ENCODE data around the gene ADAMTSL5.

- no peak for TF ChIP-seq EP300 (IDR thresholded peaks at IDR 0.05; ENCODE audit: borderline replicate concordance in 1 of 2, low read depth in 2 of 2, low read length in 2 of 2)
- TF ChIP-seq CTCF (IDR thresholded peaks at IDR 0.05; ENCODE audit: control extremely low read depth in 1 of 3, insufficient read depth in 1 of 3, low read depth in 1 of 3, low read length in 3 of 3) = peak; percentile 58 to 84 (median 77)
- TF ChIP-seq CTBP2 (IDR thresholded peaks at IDR 0.05; ENCODE audit: borderline replicate concordance, insufficient read depth, insufficient read length, low read length) = peak; percentile 64
- TF ChIP-seq GTF2F1 (IDR thresholded peaks at IDR 0.05; ENCODE audit: borderline replicate concordance, low read depth, low read length) = no peak
- no peak for TF ChIP-seq POLR2A (IDR thresholded peaks at IDR 0.05; ENCODE audit: control extremely low read depth in 1 of 2, low read depth in 2 of 2, low read length in 2 of 2)
- no peak for TF ChIP-seq JUND (IDR thresholded peaks at IDR 0.05; ENCODE audit: low read length)
- no peak for TF ChIP-seq ZNF274 (IDR thresholded peaks at IDR 0.05; ENCODE audit: borderline replicate concordance, extremely low read depth, low read length)
- TF ChIP-seq CHD1 (IDR thresholded peaks at IDR 0.05; ENCODE audit: low read depth, low read length) = no peak
- TF ChIP-seq CHD2 (IDR thresholded peaks at IDR 0.05; ENCODE audit: low read length) = no peak
- no peak for TF ChIP-seq NRF1 (IDR thresholded peaks at IDR 0.05; ENCODE audit: low read depth, low read length)
- no peak; the same call in 1 of the 2 replicates for TF ChIP-seq RBBP5 (IDR thresholded peaks at IDR 0.05; ENCODE audit: borderline replicate concordance, low read depth, low read length)
- TF ChIP-seq MAX (IDR thresholded peaks at IDR 0.05) = peak; percentile 97
- TF ChIP-seq YY1 (IDR thresholded peaks at IDR 0.05; ENCODE audit: low read depth, low read length) = no peak
Observed at GRCh38 chr19:1503089-1503924, 9.5 kb downstream of the ADAMTSL5 start.
